Gastrocnemius medialis (tissue), 4 donors: ENCODE results near the gene RFFL. TPM values are rescaled to one million over a fixed set of nuclear protein-coding genes. Genes with fewer than 3 reads are reported as not detected.

ENCODE experiments used
- ATAC-seq, 2 donors: fragments of 150-250 bp; one replicate each; pipeline ENCODE4 v1.9.1; 2016
- DNase-seq, 2 donors: peaks; one replicate each; pipeline ENCODE4 v3.0.0-alpha.2; 2019
- H3K27ac ChIP-seq, 4 donors: fragments of 200-600 bp; sonication (generic); 1 replicate in 1 of 4; 2 replicates in 3 of 4; pipeline ENCODE4 v1.5.1; 2016 to 2018; ENCODE audit warnings: mild to moderate bottlenecking in 2 of 4, moderate library complexity in 1 of 4
- H3K27me3 ChIP-seq, 3 donors: fragments of 200-600 bp; sonication (generic) in 2 of 3; 1 replicate in 1 of 3; 2 replicates in 2 of 3; pipeline versions ENCODE4 v1.5.1 to v1.6.0; 2016 to 2019; ENCODE audit warnings: mild to moderate bottlenecking in 1 of 3, moderate library complexity in 1 of 3
- H3K36me3 ChIP-seq, 2 donors: fragments of 200-600 bp; sonication (generic) in 1 of 2; one replicate each; pipeline ENCODE4 v1.5.1; 2017 to 2018
- H3K4me1 ChIP-seq, 2 donors: fragments of 200-600 bp; sonication (generic) in 1 of 2; one replicate each; pipeline ENCODE4 v1.5.1; 2016 to 2017; ENCODE audit warnings: mild to moderate bottlenecking in 2 of 2
- H3K4me3 ChIP-seq, 4 donors: fragments of 200-600 bp; sonication (generic) in 3 of 4; 1 replicate in 1 of 4; 2 replicates in 3 of 4; pipeline ENCODE4 v1.5.1; 2016 to 2019; ENCODE audit warnings: mild to moderate bottlenecking in 2 of 4
- H3K9me3 ChIP-seq, 3 donors: fragments of 200-600 bp; sonication (generic) in 2 of 3; 1 replicate in 1 of 3; 2 replicates in 2 of 3; pipeline ENCODE4 v1.5.1; 2016 to 2019
- CTCF ChIP-seq, 5 experiments: fragments of 450-650 bp in 3 of 5; fragments of 200-600 bp in 2 of 5; sonication (generic) in 2 of 5; IDR thresholded peaks in 4 of 5; conservative IDR thresholded peaks in 1 of 5; 1 replicate in 4 of 5; 2 replicates in 1 of 5; pipeline ENCODE4 v1.5.1; 2016 to 2019; ENCODE audit warnings: antibody characterized with exemption in 5 of 5, mild to moderate bottlenecking in 3 of 5, moderate library complexity in 3 of 5
- POLR2A ChIP-seq, 2 donors: fragments of 450-650 bp; IDR thresholded peaks; one replicate each; pipeline ENCODE4 v1.6.1; 2017; ENCODE audit warnings: antibody characterized with exemption in 2 of 2, mild to moderate bottlenecking in 2 of 2, moderate library complexity in 2 of 2
- in situ Hi-C, 4 donors: fragments of 200-750 bp; cut with MboI; loops; one replicate each; pipeline versions ENCODE4 v1.15.0 to v1.8.0; 2017; ENCODE audit warnings: low sequenced_read_pairs in 4 of 4
- intact Hi-C: fragments of 100-400 bp; cut with DNase I; formaldehyde crosslinking; loops from one replicate; pipeline ENCODE4 v1.15.1; 2023; ENCODE audit warnings: low total_unique reads
- total RNA-seq, 4 donors: library from RNA; depleted of rRNA; stranded (reverse); fragments of >200 nt; gene quantifications; one replicate each; pipeline versions ENCODE4 v1.1.0 to v1.2.3, GENCODE V29; 2016

RFFL gene
- total RNA-seq, 4 donors from 2014 or later, result 17.4 to 65.7 (median 35.0) TPM

DNA sequence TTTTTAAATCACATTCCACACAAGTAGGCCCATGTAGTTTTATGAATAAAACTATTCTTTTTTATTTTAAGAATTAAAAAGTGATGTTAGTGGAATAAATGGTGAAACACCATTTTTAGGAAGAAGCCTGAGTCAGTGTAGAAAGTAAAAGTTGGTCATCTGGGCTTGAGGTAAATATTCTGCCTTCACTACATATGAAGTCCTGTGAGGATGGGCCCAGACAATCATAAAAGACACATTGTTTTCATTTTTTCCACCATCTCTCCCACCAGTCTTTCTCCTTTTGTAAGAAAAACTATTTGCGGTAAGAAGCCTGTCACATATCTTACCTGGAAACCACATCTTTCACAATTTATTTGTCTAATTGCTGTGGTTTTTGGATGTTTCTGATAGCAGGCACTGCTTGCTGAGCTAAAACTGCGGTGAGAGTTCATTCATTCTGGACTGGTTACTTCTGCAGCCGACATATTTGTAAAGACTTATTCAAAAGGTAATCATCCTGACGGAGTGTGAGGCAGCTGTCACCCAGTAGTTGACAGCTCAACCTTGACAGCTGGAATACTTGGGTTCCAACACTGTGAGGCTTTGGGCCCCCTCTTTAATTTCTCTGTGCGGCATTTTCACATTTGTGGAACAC is 10.6 kb upstream of the RFFL start:
- intact Hi-C loops, result no loop called here
- no peaks in the 10 kb centered on the region for H3K9me3 ChIP-seq
- no peaks in the 10 kb centered on the region for H3K36me3 ChIP-seq
- H3K27ac ChIP-seq, result no peak overlapping the region
- peaks cover 0 to 4% of the 10 kb centered on the region in 2 donors for H3K4me1 ChIP-seq
- H3K4me3 ChIP-seq, result no peak overlapping the region
- ATAC-seq, result no peak
- in situ Hi-C loops, result no loop called here
- TF ChIP-seq POLR2A (IDR thresholded peaks at IDR 0.05) (no peak), CTCF (IDR thresholded peaks at IDR 0.05 in 4 of 5, conservative IDR thresholded peaks at IDR 0.05 in 1 of 5) (no peak)
- no peaks in the 10 kb centered on the region for H3K27me3 ChIP-seq
- DNase-seq, result no peak

DNA sequence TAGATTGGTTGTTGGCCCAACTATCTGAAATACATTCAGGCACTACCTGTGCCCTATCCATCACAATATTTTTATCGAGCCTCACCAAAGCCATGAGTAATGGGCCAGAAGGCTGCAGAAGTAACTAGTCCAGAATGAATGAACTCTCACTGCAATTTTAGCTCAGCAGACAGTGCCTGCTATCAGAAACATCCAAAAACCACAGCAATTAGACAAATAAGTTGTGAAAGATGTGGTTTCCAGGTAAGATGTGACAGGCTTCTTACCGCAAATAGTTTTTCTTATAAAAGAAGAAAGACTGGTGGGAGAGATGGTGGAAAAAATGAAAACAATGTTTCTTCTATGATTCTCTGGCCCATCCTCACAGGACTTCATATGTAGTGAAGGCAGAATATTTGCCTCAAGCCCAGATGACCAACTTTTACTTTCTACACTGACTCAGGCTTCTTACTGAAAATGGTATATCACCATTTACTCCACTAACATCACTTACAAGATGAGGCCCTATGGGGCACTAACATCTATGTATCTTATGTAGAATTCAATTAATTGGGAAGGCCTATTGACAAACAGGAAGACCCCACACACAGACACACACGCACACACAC is 9.8 kb upstream of the RFFL start:
- Histone ChIP-seq H3K4me3 (no peak overlapping the region), H3K36me3 (no peaks in the 10 kb centered on the region), H3K9me3 (no peaks in the 10 kb centered on the region), H3K4me1 (peaks cover 0 to 4% of the 10 kb centered on the region in 2 donors), H3K27ac (no peak overlapping the region), H3K27me3 (no peaks in the 10 kb centered on the region)
- DNase-seq (no peak), ATAC-seq (no peak)
- intact Hi-C loops, result no loop called here
- TF ChIP-seq POLR2A (IDR thresholded peaks at IDR 0.05), result no peak
- no peak for TF ChIP-seq CTCF (IDR thresholded peaks at IDR 0.05 in 4 of 5, conservative IDR thresholded peaks at IDR 0.05 in 1 of 5)
- in situ Hi-C loops, result no loop called here

- Histone ChIP-seq H3K9me3 (no peaks in the 10 kb centered on the region), H3K36me3 (no peaks in the 10 kb centered on the region), H3K4me1 (peaks cover 0 to 4% of the 10 kb centered on the region in 2 donors), H3K27me3 (no peaks in the 10 kb centered on the region), H3K27ac (no peak overlapping the region), H3K4me3 (no peak overlapping the region)
- intact Hi-C loops, result no loop called here
- in situ Hi-C loops, result no loop called here
- TF ChIP-seq CTCF (IDR thresholded peaks at IDR 0.05 in 4 of 5, conservative IDR thresholded peaks at IDR 0.05 in 1 of 5) (no peak), POLR2A (IDR thresholded peaks at IDR 0.05) (no peak)
- DNase-seq (no peak), ATAC-seq (no peak)
These were observed 5.8 kb upstream of the RFFL start for GRCh38 chr17:35069311-35069710.

GRCh38 chr17:35068249-35068648 is 4.7 kb upstream of the RFFL start:
- intact Hi-C loops, result no loop called here
- ATAC-seq (no peak), DNase-seq (no peak)
- H3K27ac ChIP-seq, result no peak overlapping the region
- TF ChIP-seq POLR2A (IDR thresholded peaks at IDR 0.05) (no peak), CTCF (IDR thresholded peaks at IDR 0.05 in 4 of 5, conservative IDR thresholded peaks at IDR 0.05 in 1 of 5) (no peak)
- H3K9me3 ChIP-seq, result no peaks in the 10 kb centered on the region
- no peaks in the 10 kb centered on the region for H3K36me3 ChIP-seq
- H3K4me1 ChIP-seq, result peaks cover 6 to 10% of the 10 kb centered on the region in 2 donors
- H3K4me3 ChIP-seq, result no peak overlapping the region
- no peaks in the 10 kb centered on the region for H3K27me3 ChIP-seq
- in situ Hi-C loops, result no loop called here
